IPS-15b (cell line): ENCODE measurements around the gene GTF2A1L.
"Not testable (repeated sequence)": the region's sequence is repeated elsewhere in the genome, so short reads cannot be mapped to it uniquely, and the experiment has no call there.

ENCODE experiments used
- H3K27me3 ChIP-seq: one replicate; pipeline ENCODE4 v1.6.1; 2013; ENCODE audit warnings: low read length; ENCODE audit not compliant: control insufficient read depth, insufficient read depth
- H3K36me3 ChIP-seq: one replicate; pipeline ENCODE4 v1.6.1; 2013; ENCODE audit warnings: low read length; ENCODE audit not compliant: control insufficient read depth, insufficient read depth
- H3K4me1 ChIP-seq: one replicate; pipeline ENCODE4 v1.6.1; 2013; ENCODE audit warnings: mild to moderate bottlenecking, low read length; ENCODE audit not compliant: control insufficient read depth, insufficient read depth
- H3K4me3 ChIP-seq: one replicate; pipeline ENCODE4 v1.5.1; 2013; ENCODE audit warnings: low read depth, low read length
- H3K9ac ChIP-seq: one replicate; pipeline ENCODE4 v1.6.1; 2013; ENCODE audit warnings: low read depth, mild to moderate bottlenecking, low read length
- H3K9me3 ChIP-seq: one replicate; pipeline ENCODE4 v1.6.1; 2013; ENCODE audit warnings: mild to moderate bottlenecking, low read length; ENCODE audit not compliant: control insufficient read depth, insufficient read depth

Gene GTF2A1L

GRCh38 chr2:48674933-48675332 is 57.3 kb downstream of the GTF2A1L start:
- Histone ChIP-seq H3K9me3 (no peaks in the 10 kb centered on the region), H3K27me3 (no peaks in the 10 kb centered on the region), H3K4me3 (no peak overlapping the region), H3K36me3 (no peaks in the 10 kb centered on the region), H3K4me1 (no peaks in the 10 kb centered on the region), H3K9ac (no peak overlapping the region)

- Histone ChIP-seq H3K4me1 (no peaks in the 10 kb centered on the region), H3K9ac (no peak overlapping the region), H3K4me3 (no peak overlapping the region), H3K9me3 (no peaks in the 10 kb centered on the region), H3K36me3 (no peaks in the 10 kb centered on the region), H3K27me3 (no peaks in the 10 kb centered on the region)
Observed at GRCh38 chr2:48677450-48677849, 59.8 kb downstream of the GTF2A1L start.

- no peak overlapping the region for H3K9ac ChIP-seq
Observed at GRCh38 chr2:48685126-48685525, 67.5 kb downstream of the GTF2A1L start.

GRCh38 chr2:48691935-48692691 is 74.5 kb downstream of the GTF2A1L start:
- no peaks in the 10 kb centered on the region for H3K36me3 ChIP-seq
- peaks cover 23% of the 10 kb centered on the region for H3K4me1 ChIP-seq
- no peak overlapping the region for H3K9ac ChIP-seq
- no peak overlapping the region for H3K4me3 ChIP-seq
- H3K27me3 ChIP-seq: no peaks in the 10 kb centered on the region
- no peaks in the 10 kb centered on the region for H3K9me3 ChIP-seq

More at GRCh38 chr2:48685126-48685525, 67.5 kb downstream of the GTF2A1L start:
- Histone ChIP-seq H3K4me1 (no peaks in the 10 kb centered on the region), H3K27me3 (no peaks in the 10 kb centered on the region), H3K9me3 (no peaks in the 10 kb centered on the region), H3K36me3 (no peaks in the 10 kb centered on the region), H3K4me3 (no peak overlapping the region)

- Histone ChIP-seq H3K9ac (no peak overlapping the region), H3K4me1 (peaks cover 23% of the 10 kb centered on the region), H3K4me3 (no peak overlapping the region), H3K9me3 (no peaks in the 10 kb centered on the region), H3K36me3 (no peaks in the 10 kb centered on the region), H3K27me3 (no peaks in the 10 kb centered on the region)
Observed at GRCh38 chr2:48693066-48693465, 75.4 kb downstream of the GTF2A1L start.

- no peaks in the 10 kb centered on the region for H3K27me3 ChIP-seq
- peaks cover 23% of the 10 kb centered on the region for H3K4me1 ChIP-seq
- no peak overlapping the region for H3K9ac ChIP-seq
- H3K9me3 ChIP-seq: no peaks in the 10 kb centered on the region
- no peak overlapping the region for H3K4me3 ChIP-seq
- no peaks in the 10 kb centered on the region for H3K36me3 ChIP-seq
Observed at GRCh38 chr2:48693645-48694044, 76.0 kb downstream of the GTF2A1L start.

- Histone ChIP-seq H3K27me3 (no peaks in the 10 kb centered on the region), H3K4me3 (no peak overlapping the region), H3K4me1 (peaks cover 24% of the 10 kb centered on the region), H3K36me3 (no peaks in the 10 kb centered on the region), H3K9me3 (no peaks in the 10 kb centered on the region), H3K9ac (no peak overlapping the region)
Observed at GRCh38 chr2:48694149-48694548, 76.5 kb downstream of the GTF2A1L start.

GRCh38 chr2:48695991-48696390 is 78.3 kb downstream of the GTF2A1L start:
- Histone ChIP-seq H3K27me3 (no peaks in the 10 kb centered on the region), H3K9ac (no peak overlapping the region), H3K4me1 (peaks cover 28% of the 10 kb centered on the region), H3K36me3 (no peaks in the 10 kb centered on the region), H3K4me3 (no peak overlapping the region), H3K9me3 (no peaks in the 10 kb centered on the region)

- H3K27me3 ChIP-seq: no peaks in the 10 kb centered on the region
- peaks cover 28% of the 10 kb centered on the region for H3K4me1 ChIP-seq
- H3K4me3 ChIP-seq: no peak overlapping the region
- no peaks in the 10 kb centered on the region for H3K36me3 ChIP-seq
- no peak overlapping the region for H3K9ac ChIP-seq
- no peaks in the 10 kb centered on the region for H3K9me3 ChIP-seq
Observed at GRCh38 chr2:48696881-48697280, 79.2 kb downstream of the GTF2A1L start.

- no peaks in the 10 kb centered on the region for H3K9me3 ChIP-seq
- H3K36me3 ChIP-seq: no peaks in the 10 kb centered on the region
- peaks cover 10% of the 10 kb centered on the region for H3K4me1 ChIP-seq
- no peak overlapping the region for H3K4me3 ChIP-seq
- H3K9ac ChIP-seq: no peak overlapping the region
- H3K27me3 ChIP-seq: no peaks in the 10 kb centered on the region
Observed at GRCh38 chr2:48699348-48699930, 81.8 kb downstream of the GTF2A1L start.

- H3K4me1 ChIP-seq, H3K4me3 ChIP-seq, H3K27me3 ChIP-seq: not testable (repeated sequence)
Observed at GRCh38 chr2:48703621-48704020, 86.0 kb downstream of the GTF2A1L start.

GRCh38 chr2:48707466-48707865 is 89.8 kb downstream of the GTF2A1L start:
- no peak overlapping the region for H3K4me3 ChIP-seq
- H3K36me3 ChIP-seq: no peaks in the 10 kb centered on the region
- no peaks in the 10 kb centered on the region for H3K9me3 ChIP-seq
- no peaks in the 10 kb centered on the region for H3K27me3 ChIP-seq
- H3K4me1 ChIP-seq: no peaks in the 10 kb centered on the region
- H3K9ac ChIP-seq: no peak overlapping the region

More at GRCh38 chr2:48703621-48704020, 86.0 kb downstream of the GTF2A1L start:
- H3K9ac ChIP-seq, H3K36me3 ChIP-seq, H3K9me3 ChIP-seq: not testable (repeated sequence)
